Gastrocnemius medialis (tissue), 4 donors: Measurements from ENCODE around the gene LYRM9. TPM values are rescaled to one million over a fixed set of nuclear protein-coding genes. Genes with fewer than 3 reads are reported as not detected.

Source experiments
- ATAC-seq, 2 donors: fragments of 150-250 bp; one replicate each; pipeline ENCODE4 v1.9.1; 2016
- DNase-seq, 2 donors: peaks; one replicate each; pipeline ENCODE4 v3.0.0-alpha.2; 2019
- H3K27ac ChIP-seq, 4 donors: fragments of 200-600 bp; sonication (generic); 1 replicate in 1 of 4; 2 replicates in 3 of 4; pipeline ENCODE4 v1.5.1; 2016 to 2018; ENCODE audit warnings: mild to moderate bottlenecking in 2 of 4, moderate library complexity in 1 of 4
- H3K27me3 ChIP-seq, 3 donors: fragments of 200-600 bp; sonication (generic) in 2 of 3; 1 replicate in 1 of 3; 2 replicates in 2 of 3; pipeline versions ENCODE4 v1.5.1 to v1.6.0; 2016 to 2019; ENCODE audit warnings: mild to moderate bottlenecking in 1 of 3, moderate library complexity in 1 of 3
- H3K36me3 ChIP-seq, 2 donors: fragments of 200-600 bp; sonication (generic) in 1 of 2; one replicate each; pipeline ENCODE4 v1.5.1; 2017 to 2018
- H3K4me1 ChIP-seq, 2 donors: fragments of 200-600 bp; sonication (generic) in 1 of 2; one replicate each; pipeline ENCODE4 v1.5.1; 2016 to 2017; ENCODE audit warnings: mild to moderate bottlenecking in 2 of 2
- H3K4me3 ChIP-seq, 4 donors: fragments of 200-600 bp; sonication (generic) in 3 of 4; 1 replicate in 1 of 4; 2 replicates in 3 of 4; pipeline ENCODE4 v1.5.1; 2016 to 2019; ENCODE audit warnings: mild to moderate bottlenecking in 2 of 4
- H3K9me3 ChIP-seq, 3 donors: fragments of 200-600 bp; sonication (generic) in 2 of 3; 1 replicate in 1 of 3; 2 replicates in 2 of 3; pipeline ENCODE4 v1.5.1; 2016 to 2019
- CTCF ChIP-seq, 5 experiments: fragments of 450-650 bp in 3 of 5; fragments of 200-600 bp in 2 of 5; sonication (generic) in 2 of 5; IDR thresholded peaks in 4 of 5; conservative IDR thresholded peaks in 1 of 5; 1 replicate in 4 of 5; 2 replicates in 1 of 5; pipeline ENCODE4 v1.5.1; 2016 to 2019; ENCODE audit warnings: antibody characterized with exemption in 5 of 5, mild to moderate bottlenecking in 3 of 5, moderate library complexity in 3 of 5
- POLR2A ChIP-seq, 2 donors: fragments of 450-650 bp; IDR thresholded peaks; one replicate each; pipeline ENCODE4 v1.6.1; 2017; ENCODE audit warnings: antibody characterized with exemption in 2 of 2, mild to moderate bottlenecking in 2 of 2, moderate library complexity in 2 of 2
- in situ Hi-C, 4 donors: fragments of 200-750 bp; cut with MboI; loops; one replicate each; pipeline versions ENCODE4 v1.15.0 to v1.8.0; 2017; ENCODE audit warnings: low sequenced_read_pairs in 4 of 4
- intact Hi-C: fragments of 100-400 bp; cut with DNase I; formaldehyde crosslinking; loops from one replicate; pipeline ENCODE4 v1.15.1; 2023; ENCODE audit warnings: low total_unique reads
- total RNA-seq, 4 donors: library from RNA; depleted of rRNA; stranded (reverse); fragments of >200 nt; gene quantifications; one replicate each; pipeline versions ENCODE4 v1.1.0 to v1.2.3, GENCODE V29; 2016

LYRM9 gene
- total RNA-seq, 4 donors from 2014 or later: 5.9 to 37.2 (median 9.6) TPM

GRCh38 chr17:27938241-27938640 lies 45.1 kb upstream of the LYRM9 start:
- no peaks in the 10 kb centered on the region for H3K9me3 ChIP-seq
- TF ChIP-seq CTCF (IDR thresholded peaks at IDR 0.05 in 4 of 5, conservative IDR thresholded peaks at IDR 0.05 in 1 of 5) (no peak), POLR2A (IDR thresholded peaks at IDR 0.05) (no peak)
- ATAC-seq (no peak), DNase-seq (no peak)
- H3K4me1 ChIP-seq: no peaks in the 10 kb centered on the region
- intact Hi-C loops: no loop called here
- no peak overlapping the region for H3K27ac ChIP-seq
- in situ Hi-C loops: no loop called here
- H3K36me3 ChIP-seq: no peaks in the 10 kb centered on the region
- no peaks in the 10 kb centered on the region for H3K27me3 ChIP-seq
- no peak overlapping the region for H3K4me3 ChIP-seq

GRCh38 chr17:27937025-27937546 lies 43.9 kb upstream of the LYRM9 start:
- DNase-seq (no peak), ATAC-seq (no peak)
- Histone ChIP-seq H3K27me3 (no peaks in the 10 kb centered on the region), H3K36me3 (no peaks in the 10 kb centered on the region), H3K27ac (no peak overlapping the region), H3K4me1 (no peaks in the 10 kb centered on the region), H3K4me3 (no peak overlapping the region), H3K9me3 (no peaks in the 10 kb centered on the region)
- TF ChIP-seq CTCF (IDR thresholded peaks at IDR 0.05 in 4 of 5, conservative IDR thresholded peaks at IDR 0.05 in 1 of 5): no peak
- no peak for TF ChIP-seq POLR2A (IDR thresholded peaks at IDR 0.05)
- intact Hi-C loops: no loop called here
- in situ Hi-C loops: no loop called here

GRCh38 chr17:27930000-27930399 lies 36.8 kb upstream of the LYRM9 start:
- Histone ChIP-seq H3K36me3 (no peaks in the 10 kb centered on the region), H3K27ac (no peak overlapping the region), H3K4me1 (no peaks in the 10 kb centered on the region), H3K27me3 (no peaks in the 10 kb centered on the region), H3K9me3 (no peaks in the 10 kb centered on the region), H3K4me3 (no peak overlapping the region)
- TF ChIP-seq CTCF (IDR thresholded peaks at IDR 0.05 in 4 of 5, conservative IDR thresholded peaks at IDR 0.05 in 1 of 5) (no peak), POLR2A (IDR thresholded peaks at IDR 0.05) (no peak)
- in situ Hi-C loops: no loop called here
- DNase-seq (no peak), ATAC-seq (no peak)
- intact Hi-C loops: no loop called here

- Histone ChIP-seq H3K27me3 (no peaks in the 10 kb centered on the region), H3K4me1 (no peaks in the 10 kb centered on the region), H3K9me3 (no peaks in the 10 kb centered on the region), H3K27ac (no peak overlapping the region), H3K36me3 (no peaks in the 10 kb centered on the region), H3K4me3 (no peak overlapping the region)
- TF ChIP-seq CTCF (IDR thresholded peaks at IDR 0.05 in 4 of 5, conservative IDR thresholded peaks at IDR 0.05 in 1 of 5) (no peak), POLR2A (IDR thresholded peaks at IDR 0.05) (no peak)
- intact Hi-C loops (no loop called here), in situ Hi-C loops (no loop called here)
- no peak for DNase-seq
- no peak for ATAC-seq
These were observed 35.4 kb upstream of the LYRM9 start for GRCh38 chr17:27928587-27928986.

- Histone ChIP-seq H3K27me3 (no peaks in the 10 kb centered on the region), H3K36me3 (no peaks in the 10 kb centered on the region), H3K4me3 (no peak overlapping the region), H3K27ac (no peak overlapping the region), H3K9me3 (no peaks in the 10 kb centered on the region), H3K4me1 (no peaks in the 10 kb centered on the region)
- in situ Hi-C loops (no loop called here), intact Hi-C loops (no loop called here)
- ATAC-seq: no peak
- no peak for TF ChIP-seq POLR2A (IDR thresholded peaks at IDR 0.05)
- TF ChIP-seq CTCF (IDR thresholded peaks at IDR 0.05 in 4 of 5, conservative IDR thresholded peaks at IDR 0.05 in 1 of 5): no peak
- DNase-seq: no peak
These were observed 34.6 kb upstream of the LYRM9 start for GRCh38 chr17:27927781-27928180.
